Measurements from ENCODE around the gene LZTS2.

Gene LZTS2

DNA sequence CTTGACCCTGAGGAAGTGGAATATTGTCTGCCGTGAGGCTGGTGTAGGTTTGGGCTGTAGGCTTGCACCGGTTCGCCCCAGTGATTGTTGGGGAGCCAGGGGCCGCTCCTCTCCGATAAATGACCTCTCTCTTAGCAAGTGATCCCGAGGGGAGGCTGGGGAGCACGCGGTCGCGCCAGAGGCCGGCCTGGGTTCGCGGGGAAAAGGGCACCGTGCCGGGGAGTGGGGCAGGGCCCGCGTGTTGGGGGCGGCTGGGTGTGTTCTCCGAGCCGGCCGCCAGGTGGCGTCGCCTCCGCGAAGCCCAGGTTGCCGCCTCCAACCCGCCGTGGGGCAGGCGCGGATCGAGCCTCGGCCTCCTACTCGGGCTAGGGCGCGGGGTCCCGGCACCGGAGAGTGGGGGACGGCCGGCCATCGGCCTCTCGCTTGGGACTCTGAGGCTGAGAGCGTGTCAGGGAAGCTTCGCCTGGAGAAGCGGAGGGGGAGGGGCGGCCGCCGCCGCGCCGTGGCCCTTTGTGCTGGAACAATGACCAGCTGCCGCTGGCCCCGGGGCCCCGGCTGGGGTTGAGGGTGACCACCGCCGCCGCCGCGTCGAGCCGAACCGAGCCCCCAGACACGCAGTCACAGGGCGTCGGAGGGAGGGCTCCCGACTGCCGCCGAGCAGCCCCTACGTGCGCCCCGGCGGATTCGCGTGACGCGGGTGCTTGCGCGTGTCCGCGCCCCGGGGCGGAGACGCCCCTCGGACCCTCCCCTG, 442 bp upstream of the LZTS2 start:
- peak; percentile 62 to 63 for DNase-seq

DNA sequence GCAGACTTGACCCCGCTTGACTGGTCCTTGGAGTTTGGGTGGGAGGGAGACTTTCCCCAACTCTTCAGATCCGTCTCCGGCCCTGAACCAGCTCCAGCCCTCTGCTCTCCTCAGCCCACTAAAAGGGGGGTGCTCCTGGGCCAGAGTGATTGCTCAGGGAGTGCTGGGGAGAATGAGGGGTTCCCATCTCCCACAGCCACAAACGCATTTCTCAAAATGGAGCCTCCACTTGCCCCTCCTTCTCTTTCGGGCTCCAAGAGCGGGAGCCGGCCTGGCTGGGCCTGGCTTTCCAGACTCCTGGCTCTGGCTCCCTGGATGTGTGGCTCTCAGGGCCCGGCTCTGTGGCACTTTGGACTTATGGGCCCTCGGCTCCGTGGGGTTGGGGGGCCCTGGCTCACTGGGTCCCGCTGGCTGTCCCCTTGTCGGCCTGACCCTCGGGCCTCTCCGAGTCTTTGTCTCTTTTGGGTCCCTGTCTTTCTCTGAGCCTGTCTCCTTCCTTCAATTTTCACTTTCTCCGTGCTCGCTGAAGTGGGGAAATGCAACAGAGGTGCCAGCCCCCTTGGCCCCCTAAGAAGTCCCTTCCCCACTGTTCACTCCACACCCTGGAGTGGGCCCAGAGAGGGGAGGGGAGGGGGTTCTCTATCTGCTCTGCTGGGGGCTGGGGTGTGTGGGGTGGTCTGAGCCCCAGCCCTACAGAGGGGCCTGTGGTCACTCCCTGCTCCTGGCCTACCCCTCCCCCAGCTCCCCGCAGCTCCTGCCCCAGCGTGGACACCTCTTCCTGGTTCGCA, 713 bp downstream of the LZTS2 start:
- DNase-seq: no peak

DNA sequence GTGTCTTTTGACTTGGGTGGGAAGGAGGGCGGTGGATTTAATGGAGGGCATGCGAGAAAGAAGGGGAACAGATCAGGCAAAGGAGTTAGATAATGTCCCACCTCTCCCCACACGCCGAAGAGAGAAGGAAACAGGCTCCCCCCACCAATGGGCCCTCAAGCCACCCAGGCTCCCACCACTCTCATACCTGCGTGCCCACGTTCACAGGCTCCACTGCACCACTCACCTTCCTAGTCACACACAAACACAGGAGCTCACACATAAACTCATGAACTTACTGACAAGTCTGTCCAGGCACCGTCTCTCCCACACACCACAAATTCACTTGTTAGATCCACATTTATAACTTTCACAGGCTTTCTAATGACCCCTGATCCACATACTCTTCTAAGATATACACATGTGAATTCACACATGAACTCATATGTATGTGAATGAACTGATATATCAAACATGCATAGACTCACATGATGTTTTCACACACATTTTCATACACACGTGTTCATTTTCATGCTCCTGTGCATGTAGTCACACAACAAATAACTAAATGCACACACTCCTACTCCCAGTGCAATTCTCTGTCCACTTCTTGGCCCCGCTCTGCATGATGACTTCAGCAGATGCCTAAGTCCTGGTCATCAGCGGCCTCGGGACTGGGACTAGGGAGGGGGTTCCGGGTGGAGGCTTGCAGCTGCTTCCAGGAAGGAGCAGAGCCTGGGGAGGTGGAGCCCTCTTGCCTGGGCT, 1.5 kb downstream of the LZTS2 start:
- no peak for DNase-seq

DNA sequence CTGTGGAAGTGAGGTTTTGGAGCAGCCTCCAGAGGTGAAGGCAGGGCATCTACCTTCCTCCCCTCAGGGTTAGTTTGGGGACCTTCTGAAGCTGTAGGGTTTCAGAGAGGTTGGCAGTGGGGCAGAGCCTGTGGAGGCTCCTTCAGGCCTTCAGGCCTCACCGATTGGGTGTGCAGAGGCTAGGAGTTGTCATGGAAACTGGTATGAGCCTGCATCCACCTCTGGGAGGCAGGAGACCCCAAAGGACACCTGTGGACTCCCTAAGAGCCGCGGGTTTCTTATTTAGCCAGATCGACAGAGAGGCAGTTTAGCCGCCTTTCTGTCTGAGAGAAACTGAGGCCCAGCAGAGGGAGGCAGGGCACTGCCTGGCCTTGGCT, 2.0 kb downstream of the LZTS2 start:
- no peak for DNase-seq

DNA sequence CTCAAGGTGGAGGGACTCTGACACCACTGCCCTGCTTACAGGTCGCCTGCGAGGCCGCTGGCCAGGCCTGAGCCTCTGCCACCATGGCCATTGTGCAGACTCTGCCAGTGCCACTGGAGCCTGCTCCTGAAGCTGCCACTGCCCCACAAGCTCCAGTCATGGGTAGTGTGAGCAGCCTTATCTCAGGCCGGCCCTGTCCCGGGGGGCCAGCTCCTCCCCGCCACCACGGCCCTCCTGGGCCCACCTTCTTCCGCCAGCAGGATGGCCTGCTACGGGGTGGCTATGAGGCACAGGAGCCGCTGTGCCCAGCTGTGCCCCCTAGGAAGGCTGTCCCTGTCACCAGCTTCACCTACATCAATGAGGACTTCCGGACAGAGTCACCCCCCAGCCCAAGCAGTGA, 2.8 kb downstream of the LZTS2 start:
- DNase-seq: no peak

DNA sequence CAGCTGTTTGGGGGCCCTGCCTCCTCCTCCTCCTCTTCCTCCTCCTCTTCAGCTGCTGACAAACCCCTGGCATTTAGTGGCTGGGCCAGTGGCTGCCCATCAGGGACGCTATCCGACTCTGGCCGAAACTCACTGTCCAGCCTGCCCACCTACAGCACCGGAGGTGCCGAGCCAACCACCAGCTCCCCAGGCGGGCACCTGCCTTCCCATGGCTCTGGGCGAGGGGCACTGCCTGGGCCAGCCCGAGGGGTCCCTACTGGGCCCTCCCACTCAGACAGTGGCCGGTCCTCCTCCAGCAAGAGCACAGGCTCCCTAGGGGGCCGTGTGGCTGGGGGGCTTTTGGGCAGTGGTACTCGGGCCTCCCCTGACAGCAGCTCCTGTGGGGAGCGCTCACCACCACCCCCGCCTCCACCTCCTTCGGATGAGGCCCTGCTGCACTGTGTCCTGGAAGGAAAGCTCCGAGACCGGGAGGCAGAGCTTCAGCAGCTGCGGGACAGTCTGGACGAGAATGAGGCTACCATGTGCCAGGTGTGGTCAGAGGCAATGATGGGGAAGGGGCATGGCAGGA, 4.1 kb downstream of the LZTS2 start:
- DNase-seq: no peak

DNA sequence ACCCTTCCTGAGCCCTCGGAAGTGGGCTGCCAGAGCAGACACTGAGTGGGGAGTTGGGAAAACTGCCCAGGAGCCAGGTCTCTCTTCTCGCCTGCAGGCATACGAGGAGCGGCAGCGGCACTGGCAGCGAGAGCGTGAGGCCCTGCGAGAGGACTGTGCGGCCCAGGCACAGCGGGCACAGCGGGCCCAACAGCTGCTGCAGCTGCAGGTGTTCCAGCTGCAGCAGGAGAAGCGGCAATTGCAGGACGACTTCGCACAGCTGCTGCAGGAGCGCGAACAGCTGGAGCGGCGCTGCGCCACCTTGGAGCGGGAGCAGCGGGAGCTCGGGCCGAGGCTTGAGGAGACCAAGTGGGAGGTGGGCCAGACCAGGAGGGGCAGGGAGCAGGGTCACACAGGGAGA, 5.8 kb downstream of the LZTS2 start:
- DNase-seq: no peak

DNA sequence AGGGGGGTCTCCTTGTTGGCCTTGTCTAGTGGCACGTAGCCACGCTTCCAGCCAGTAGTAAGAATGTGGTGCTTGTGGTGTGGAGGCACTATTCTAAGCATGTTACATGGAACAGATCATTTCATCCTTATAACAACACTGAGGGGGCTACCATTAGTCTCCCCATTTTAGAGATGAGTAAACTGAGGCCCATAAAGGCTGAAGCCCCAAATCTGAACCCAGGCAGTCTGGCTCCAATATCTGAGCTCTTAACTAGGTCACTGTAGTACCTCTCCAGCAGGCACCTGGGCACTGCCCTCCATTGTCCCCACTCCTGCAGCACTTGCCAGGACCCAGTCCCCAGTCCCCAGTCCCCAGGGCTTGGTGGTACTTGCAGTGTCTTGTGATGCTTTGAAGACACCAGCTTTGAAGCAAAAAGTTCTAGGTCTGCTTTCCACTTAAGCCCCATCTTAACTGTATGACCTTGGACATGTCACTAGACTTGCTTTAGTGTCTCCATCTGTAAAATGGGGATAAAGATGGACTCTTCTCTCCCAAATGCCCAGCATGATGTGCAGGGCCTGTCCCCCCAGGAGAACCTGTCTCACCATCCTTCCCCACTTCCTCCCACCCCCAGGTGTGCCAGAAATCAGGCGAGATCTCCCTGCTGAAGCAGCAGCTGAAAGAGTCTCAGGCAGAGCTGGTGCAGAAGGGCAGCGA, 6.4 kb downstream of the LZTS2 start:
- DNase-seq: no peak

DNA sequence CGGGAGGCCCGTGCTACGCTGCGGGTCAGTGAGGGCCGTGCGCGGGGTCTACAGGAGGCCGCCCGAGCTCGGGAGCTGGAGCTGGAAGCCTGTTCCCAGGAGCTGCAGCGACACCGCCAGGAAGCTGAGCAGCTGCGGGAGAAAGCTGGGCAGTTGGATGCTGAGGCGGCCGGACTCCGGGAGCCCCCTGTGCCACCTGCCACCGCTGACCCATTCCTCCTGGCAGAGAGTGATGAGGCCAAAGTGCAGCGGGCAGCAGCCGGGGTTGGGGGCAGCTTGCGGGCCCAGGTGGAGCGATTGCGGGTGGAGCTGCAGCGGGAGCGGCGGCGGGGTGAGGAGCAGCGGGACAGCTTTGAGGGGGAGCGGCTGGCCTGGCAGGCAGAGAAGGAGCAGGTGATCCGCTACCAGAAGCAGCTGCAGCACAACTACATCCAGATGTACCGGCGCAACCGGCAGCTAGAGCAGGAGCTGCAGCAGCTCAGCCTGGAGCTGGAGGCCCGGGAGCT, 7.0 kb downstream of the LZTS2 start:
- DNase-seq: no peak

DNA sequence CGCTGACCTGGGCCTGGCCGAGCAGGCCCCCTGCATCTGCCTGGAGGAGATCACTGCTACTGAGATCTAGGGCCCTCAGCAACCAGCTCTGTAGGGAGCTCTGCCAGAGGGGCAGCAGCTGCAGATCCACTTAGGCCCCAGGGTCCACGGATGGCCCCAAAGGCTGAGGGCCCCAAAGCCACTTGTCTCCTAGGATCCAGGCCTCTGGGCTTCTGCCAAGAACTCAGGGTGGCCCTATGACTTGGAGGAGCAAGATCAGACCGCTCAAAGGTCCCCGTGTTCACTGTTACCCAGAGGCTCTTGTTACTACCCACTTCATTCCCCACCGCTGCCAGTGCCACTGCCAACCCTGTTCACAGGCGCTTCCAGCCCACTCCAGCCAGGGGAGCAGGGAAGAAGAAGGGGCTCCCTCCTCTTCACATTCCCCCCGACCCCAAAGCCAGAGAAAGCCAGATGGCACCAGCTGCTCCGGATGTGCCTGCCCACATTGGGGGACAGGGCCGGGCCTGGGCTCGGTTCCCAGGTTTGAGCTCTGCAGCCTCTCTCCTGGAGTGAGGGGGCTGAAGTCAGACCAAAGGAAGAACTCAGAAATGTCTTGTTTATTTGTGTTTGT, 7.6 kb downstream of the LZTS2 start:
- no peak for DNase-seq

DNA sequence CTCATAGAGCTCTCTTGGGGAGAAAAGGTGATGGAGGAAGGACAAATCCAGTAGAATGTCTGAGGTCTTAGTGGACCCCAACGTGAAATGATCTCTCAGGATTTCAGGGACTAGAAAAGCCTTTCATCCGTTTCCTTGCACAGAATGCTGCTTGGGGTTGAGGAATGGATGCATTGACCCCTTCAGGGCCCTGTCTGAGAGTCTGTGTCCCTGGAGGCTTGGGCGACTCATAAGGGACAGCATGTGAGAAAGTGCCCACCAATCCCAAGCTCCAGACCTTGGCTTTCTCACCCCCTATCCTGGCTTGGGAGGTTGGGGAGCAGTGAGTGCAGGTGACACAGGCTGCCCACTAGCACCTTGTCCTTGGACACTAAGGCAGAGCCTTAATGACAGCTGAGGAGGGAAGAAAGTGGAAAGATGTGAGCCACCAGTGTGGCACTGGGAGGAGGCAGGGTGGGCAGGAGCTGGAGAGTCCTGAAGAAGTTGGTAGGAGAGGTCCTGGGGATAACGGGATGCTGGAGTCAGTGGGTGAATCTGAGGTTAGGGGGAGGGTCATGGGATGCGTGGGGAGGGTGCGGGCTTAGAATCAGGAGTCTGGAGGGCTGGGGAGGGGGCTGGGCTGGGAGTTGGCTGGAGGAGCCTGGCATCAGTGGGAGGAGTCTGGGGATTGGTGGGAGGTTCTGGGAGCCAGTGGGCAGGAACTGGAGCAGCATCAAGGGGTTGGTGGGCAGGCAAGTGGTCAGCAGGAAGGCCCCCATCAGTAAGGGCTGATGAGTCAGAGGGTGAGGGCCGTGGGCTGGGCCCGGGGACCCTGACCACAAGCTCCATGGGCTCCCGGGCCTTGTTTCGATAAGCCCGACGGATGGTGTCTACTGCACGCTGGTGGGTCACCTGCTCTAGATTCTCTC, 8.6 kb downstream of the LZTS2 start:
- DNase-seq: no peak

DNA sequence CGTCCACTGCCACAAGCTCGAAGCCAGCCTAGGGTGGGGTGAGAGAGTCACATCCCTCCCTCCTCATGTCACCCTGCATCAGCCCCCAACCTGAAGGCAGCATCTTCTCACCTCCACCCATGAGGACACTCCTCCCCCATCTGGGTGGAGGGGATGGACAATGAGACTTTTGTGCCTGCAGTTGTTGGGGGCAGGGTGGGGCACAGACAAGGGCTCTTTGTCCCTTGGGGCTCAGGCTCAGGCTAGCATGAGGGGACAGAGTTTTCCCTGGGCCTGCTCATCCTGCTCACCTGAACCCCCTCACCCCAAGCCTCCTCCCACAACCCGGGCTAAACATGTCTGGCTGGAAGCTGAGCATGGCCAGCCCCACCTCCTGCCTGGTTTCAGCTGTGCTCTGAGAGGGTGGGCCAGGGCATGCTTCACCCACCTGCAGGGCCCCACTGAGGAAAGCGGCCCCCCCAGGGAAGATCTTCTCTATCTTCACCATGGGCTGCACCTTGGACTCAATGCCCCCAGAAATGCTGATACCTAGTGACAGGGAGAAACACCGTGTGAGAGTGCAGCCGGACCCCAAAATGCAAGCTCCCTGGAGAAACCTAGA, 9.3 kb downstream of the LZTS2 start:
- no peak for DNase-seq

DNA sequence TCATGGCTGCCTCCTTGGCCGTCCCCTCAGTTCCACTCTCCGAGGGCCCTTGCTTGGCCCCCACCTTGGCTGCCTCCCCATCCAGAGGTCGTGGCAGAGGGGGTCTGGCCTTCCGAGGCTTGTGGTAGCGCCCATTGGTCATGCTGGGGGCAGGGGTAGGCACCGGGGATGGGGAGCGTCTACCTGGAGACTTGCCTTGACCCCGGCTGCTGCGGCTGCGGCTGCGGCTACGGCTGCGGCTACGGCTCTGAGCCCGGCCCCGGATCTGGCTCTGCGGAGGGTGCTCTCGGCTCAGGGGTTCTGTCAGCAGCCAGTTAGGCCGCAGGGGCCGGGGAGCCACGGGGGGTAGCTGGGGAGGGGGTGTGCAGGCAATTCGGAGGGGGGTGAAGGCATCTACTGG, 10.7 kb downstream of the LZTS2 start:
- no peak for DNase-seq

DNA sequence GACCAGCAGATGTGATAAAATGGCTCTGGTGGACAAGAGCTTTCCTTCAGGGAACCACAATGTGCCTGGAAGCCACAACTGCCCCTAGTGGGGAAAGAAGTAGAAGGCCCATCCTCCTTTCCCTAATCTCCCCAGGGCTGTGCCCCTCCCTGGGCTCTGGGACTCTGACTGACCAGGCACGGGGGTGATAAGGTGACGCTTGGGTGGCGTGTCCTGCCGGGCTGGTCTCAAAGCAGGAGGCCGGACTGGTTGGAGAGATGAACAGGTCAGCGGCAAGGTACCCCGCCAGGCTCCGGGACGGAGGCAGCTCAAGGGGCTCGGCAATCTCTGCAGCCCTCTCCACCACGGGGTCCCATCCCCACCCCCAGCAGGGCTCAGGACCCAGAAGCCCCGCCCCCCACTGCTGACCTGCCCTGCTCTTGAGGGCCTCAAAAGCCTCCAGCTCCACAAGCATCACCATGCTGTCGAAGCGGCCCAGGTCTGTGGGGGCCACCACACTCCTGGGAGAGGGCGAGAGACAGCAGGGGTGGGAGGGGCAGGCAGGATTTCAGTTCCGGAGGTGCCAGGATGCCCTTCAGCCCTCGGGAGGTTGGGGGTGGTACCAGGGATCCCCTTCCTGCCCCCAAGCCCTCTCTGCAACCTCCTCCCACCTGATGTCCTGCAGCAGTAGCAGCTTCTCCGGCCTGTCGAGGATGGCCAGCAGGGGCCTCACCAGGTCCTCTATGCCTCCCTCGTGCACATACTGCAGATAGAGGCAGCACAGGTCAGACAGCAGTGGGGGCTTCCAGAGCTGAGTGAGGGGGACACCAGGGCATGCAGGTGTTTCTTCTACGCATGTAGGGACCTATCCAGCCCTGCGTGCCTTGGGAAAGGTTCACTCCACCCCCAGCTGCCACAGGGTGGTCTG, 12.2 kb downstream of the LZTS2 start:
- DNase-seq: peak; percentile 37 to 56

DNA sequence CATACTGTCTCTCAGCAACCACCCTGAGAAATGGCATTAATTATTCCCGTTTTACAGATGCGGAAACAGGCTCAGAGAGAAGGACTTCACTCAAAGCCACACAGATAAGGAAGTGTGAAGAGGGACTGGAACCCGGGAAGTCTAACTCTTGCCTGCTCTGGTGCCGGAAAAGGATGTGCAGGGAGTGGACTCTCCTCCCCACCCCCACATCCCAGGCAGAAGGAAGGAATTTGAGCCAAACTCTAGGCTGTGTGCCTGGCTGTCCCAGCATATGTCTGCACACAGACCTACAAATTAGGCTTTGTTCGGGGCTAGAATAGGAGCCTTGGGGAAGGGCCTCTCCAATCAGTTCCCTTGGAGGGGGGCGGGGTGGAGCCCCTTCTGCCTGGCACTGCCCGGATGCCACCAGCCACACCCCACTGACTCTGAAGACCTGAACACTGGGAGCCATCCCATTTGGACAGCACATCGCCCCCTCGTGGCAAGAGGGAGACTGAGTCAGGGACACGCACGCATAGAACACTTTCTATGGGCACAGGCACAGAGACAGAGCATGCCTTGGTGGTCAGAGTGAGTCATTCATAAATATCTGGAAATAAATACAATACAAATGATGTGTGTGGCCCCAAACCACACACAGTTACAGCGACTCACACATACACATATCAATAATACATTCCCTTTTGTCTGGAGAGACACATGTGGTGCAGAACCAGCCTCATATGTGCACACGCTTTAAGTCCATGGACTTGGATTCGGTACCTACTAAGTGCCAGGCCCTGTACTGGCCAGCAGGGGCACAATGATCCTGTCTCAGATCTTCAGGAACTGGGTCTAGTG, 13.1 kb downstream of the LZTS2 start:
- peak; percentile 95 to 96 for DNase-seq

DNA sequence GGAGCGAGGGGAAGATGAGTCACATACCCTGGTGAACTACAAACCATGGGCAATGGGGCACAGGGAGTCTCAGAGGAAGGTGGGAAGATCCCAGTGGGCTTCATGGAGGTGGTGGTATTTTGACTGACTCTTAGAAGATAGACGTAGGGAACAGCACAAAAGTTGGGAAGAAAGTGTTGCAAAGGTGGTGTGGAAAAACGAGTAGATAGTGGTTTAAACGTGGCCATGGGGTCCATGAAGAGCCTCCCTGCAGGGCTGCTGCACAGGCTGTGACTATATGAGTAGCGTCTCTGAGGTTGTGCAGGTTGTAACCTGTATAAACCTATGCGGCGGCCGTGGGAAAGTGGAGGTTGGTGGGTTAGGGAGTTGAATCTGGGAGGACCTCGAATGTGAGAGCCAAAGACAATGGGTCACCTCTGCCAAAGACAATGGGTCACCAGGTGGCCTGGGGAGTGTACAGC, 13.8 kb downstream of the LZTS2 start:
- no peak for DNase-seq

DNA sequence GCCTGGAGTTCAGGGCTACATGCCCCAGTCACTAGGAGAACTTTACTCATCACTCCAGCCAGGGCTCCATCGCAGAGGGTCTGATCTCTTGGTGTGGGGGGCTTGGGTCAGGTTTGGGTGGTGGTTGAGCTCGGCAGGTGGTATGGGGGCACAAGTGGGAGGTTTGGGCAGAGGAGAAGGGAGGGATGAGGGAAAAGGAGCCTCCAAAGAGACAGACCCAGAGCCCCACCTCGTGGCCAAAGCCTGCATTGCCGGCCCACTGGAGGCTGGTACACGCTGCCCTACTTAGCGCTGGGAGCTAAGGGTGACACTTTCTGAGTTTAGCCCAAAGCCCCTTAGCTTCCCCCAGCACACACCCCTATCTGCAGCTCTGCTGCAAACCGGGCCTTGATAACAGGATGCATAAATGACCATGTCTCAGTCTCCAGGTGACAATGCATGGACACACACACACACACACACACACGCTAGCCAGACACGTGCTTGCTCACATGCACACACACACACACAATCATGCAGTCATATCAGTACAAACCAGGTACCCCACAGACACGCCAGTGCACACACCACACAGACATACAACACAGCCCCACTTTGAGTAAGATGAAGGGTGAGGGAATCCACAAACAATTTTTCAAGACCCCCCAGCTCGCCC, 14.7 kb downstream of the LZTS2 start:
- peak; percentile 76 to 88 for DNase-seq
